ENCODE data around the gene TMEM192. TPM values are rescaled to one million over a fixed set of nuclear protein-coding genes. Genes with fewer than 3 reads are reported as not detected.

TMEM192 gene
- total RNA-seq, 1 donor from 2014 or later = 12.9 TPM

DNA sequence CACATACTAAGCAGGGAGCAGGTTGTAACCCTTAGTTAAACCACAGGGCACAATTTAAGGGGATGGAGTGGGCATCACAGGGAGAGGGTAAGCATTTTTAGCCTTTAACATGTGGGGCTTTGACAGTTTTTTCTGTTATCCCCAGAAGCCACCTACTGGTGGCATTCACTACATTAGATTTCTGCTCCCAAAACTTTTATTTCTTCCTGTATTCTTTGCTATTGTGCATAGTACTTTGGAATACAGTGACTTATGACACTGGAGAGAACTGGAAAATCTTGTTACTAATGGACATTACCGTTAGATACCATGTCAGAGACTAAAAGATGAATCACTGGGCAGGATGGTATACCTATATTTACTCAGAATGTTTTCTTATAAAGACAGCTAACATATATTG lies 51.7 kb downstream of the TMEM192 start:
- Histone ChIP-seq H3K36me3 (ENCODE audit: control insufficient read depth, insufficient read depth, low read length) (no peaks in the 10 kb centered on the region), H3K4me3 (ENCODE audit: low read depth, low read length) (no peak overlapping the region), H3K27me3 (ENCODE audit: control insufficient read depth, insufficient read depth, low read length) (no peaks in the 10 kb centered on the region)
- DNase-seq (ENCODE audit: low read depth) = peak; percentile 41
- TF ChIP-seq, protein P1, sequence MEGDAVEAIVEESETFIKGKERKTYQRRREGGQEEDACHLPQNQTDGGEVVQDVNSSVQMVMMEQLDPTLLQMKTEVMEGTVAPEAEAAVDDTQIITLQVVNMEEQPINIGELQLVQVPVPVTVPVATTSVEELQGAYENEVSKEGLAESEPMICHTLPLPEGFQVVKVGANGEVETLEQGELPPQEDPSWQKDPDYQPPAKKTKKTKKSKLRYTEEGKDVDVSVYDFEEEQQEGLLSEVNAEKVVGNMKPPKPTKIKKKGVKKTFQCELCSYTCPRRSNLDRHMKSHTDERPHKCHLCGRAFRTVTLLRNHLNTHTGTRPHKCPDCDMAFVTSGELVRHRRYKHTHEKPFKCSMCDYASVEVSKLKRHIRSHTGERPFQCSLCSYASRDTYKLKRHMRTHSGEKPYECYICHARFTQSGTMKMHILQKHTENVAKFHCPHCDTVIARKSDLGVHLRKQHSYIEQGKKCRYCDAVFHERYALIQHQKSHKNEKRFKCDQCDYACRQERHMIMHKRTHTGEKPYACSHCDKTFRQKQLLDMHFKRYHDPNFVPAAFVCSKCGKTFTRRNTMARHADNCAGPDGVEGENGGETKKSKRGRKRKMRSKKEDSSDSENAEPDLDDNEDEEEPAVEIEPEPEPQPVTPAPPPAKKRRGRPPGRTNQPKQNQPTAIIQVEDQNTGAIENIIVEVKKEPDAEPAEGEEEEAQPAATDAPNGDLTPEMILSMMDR (IDR thresholded peaks at IDR 0.05; ENCODE audit: insufficient read depth, low read length, severe bottlenecking) = peak; percentile 14
- no peak for FAIRE-seq

DNA sequence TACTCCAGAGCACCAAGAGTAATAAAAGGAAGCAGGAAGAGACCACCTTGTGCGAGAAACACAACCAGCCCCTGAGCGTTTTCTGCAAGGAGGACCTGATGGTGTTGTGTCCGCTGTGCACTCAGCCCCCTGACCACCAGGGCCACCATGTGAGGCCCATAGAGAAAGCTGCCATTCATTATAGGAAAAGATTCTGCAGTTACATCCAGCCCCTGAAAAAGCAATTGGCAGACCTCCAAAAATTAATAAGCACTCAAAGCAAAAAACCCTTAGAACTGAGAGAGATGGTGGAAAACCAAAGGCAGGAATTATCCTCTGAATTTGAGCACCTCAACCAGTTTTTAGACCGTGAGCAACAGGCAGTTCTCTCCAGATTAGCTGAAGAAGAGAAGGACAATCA lies 53.3 kb downstream of the TMEM192 start:
- no peaks in the 10 kb centered on the region for H3K27me3 ChIP-seq (ENCODE audit: control insufficient read depth, insufficient read depth, low read length)
- FAIRE-seq (no peak), DNase-seq (ENCODE audit: low read depth) (no peak)
- H3K4me3 ChIP-seq (ENCODE audit: low read depth, low read length) = no peak overlapping the region
- no peaks in the 10 kb centered on the region for H3K36me3 ChIP-seq (ENCODE audit: control insufficient read depth, insufficient read depth, low read length)
- TF ChIP-seq, protein P1 (IDR thresholded peaks at IDR 0.05; ENCODE audit: insufficient read depth, low read length, severe bottlenecking) = no peak

DNA sequence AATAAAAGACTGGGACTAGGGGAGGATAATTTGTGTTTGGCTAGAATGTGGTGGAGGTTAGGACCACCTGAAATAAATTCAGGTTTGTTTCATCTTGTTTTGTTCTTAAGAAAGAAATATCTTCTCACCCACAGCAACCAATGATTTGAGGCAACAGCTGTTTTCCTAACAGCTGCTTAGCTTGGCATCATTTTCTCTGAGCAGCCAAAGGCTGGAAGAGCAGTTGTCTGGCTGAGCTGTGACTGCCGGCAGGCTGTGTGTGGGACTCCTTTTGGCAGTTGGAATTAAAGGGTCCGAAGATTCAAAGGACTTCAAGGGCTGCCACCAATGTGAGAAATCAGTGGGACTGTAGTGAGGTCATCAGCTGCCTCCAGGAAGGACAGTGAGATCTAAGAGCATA lies 54.0 kb downstream of the TMEM192 start:
- H3K36me3 ChIP-seq (ENCODE audit: control insufficient read depth, insufficient read depth, low read length) = no peaks in the 10 kb centered on the region
- FAIRE-seq (no peak), DNase-seq (ENCODE audit: low read depth) (no peak)
- no peaks in the 10 kb centered on the region for H3K27me3 ChIP-seq (ENCODE audit: control insufficient read depth, insufficient read depth, low read length)
- H3K4me3 ChIP-seq (ENCODE audit: low read depth, low read length) = no peak overlapping the region
- TF ChIP-seq, protein P1 (IDR thresholded peaks at IDR 0.05; ENCODE audit: insufficient read depth, low read length, severe bottlenecking) = no peak

DNA sequence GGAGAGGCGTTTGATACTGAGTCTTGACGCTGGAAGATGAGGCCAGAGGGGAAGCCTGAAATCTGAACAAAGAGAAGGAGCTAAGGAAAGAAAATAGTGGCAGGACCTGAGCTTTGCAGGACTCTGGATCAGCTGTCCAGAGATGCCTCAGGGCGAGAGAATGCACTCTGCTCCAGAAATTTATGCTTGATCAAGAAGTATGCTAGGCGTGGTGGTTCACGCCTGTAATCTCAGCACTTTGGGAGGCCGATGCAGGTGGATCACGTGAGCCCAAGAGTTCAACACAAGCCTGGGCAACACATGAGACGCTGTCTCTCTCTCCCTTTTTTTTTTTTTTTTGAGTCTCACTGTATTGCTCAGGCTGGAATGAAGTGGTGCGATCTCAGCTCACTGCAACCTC lies 57.1 kb downstream of the TMEM192 start:
- FAIRE-seq = no peak
- Histone ChIP-seq H3K27me3 (ENCODE audit: control insufficient read depth, insufficient read depth, low read length) (no peaks in the 10 kb centered on the region), H3K4me3 (ENCODE audit: low read depth, low read length) (no peak overlapping the region), H3K36me3 (ENCODE audit: control insufficient read depth, insufficient read depth, low read length) (no peaks in the 10 kb centered on the region)
- no peak for DNase-seq (ENCODE audit: low read depth)
- TF ChIP-seq, protein P1 (IDR thresholded peaks at IDR 0.05; ENCODE audit: insufficient read depth, low read length, severe bottlenecking) = no peak

DNA sequence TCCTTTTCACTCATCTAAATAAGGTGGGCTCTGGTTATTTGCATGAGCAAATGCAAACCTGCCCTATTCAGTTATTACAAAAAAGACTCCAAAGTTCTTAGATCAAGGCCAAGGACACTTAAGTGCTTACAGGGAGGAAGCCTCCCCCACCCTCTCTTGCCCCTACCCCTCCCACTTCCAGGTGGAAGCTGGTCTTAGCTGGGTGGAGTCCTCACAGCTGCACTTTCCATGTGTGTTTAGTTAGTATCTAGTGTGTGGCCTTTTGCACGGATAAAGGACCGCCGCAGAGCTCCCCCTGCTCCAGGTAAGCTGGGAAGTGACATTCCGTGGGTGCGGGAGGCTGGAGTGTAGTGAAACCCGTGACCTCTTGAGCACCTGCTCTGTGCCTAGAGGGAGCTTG lies 59.0 kb downstream of the TMEM192 start, which contains the start of gene TRIM75:
TSS of gene TRIM75 (plus strand) at position 222 of the 400 bp plus-strand sequence. CDS start 5,282 bp downstream, outside the sequence.
- TF ChIP-seq, protein P1 (IDR thresholded peaks at IDR 0.05; ENCODE audit: insufficient read depth, low read length, severe bottlenecking) = no peak
- Histone ChIP-seq H3K4me3 (ENCODE audit: low read depth, low read length) (no peak within 1 kb of the TSS), H3K27me3 (ENCODE audit: control insufficient read depth, insufficient read depth, low read length) (no peaks in the 10 kb centered on the region), H3K36me3 (ENCODE audit: control insufficient read depth, insufficient read depth, low read length) (no peaks in the 10 kb centered on the region)
- DNase-seq (ENCODE audit: low read depth) (no peak), FAIRE-seq (no peak)

DNA sequence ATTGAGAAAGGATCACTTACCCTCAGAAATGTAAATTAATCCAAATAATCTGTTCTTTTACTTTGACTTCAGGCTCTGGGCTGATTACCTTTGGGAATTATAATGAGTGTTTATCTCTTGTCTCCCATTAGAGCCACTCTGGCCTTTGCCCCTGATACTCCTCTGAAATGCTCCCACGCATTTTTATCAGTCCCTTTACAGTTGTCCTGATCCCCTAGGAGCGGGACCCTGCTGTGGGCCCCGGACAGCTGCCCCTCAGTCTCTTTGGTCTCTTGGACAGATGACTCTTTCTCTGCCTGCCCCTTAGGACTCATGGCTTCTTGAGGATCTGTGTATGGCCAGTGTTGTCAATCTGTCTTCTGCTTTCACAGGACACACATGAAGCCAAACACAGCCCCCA lies 60.0 kb downstream of the TMEM192 start:
- TF ChIP-seq, protein P1 (IDR thresholded peaks at IDR 0.05; ENCODE audit: insufficient read depth, low read length, severe bottlenecking) = no peak
- FAIRE-seq = no peak
- Histone ChIP-seq H3K36me3 (ENCODE audit: control insufficient read depth, insufficient read depth, low read length) (no peaks in the 10 kb centered on the region), H3K4me3 (ENCODE audit: low read depth, low read length) (no peak overlapping the region), H3K27me3 (ENCODE audit: control insufficient read depth, insufficient read depth, low read length) (no peaks in the 10 kb centered on the region)
- no peak for DNase-seq (ENCODE audit: low read depth)

Data from bronchial epithelial cell (primary cell).